Stimulated activated CD8-positive, alpha-beta memory T cell treated with anti-CD3 and anti-CD28 coated beads, Interleukin-12 subunit alpha, Interleukin-12 subunit beta, amount 100 ng/mL, for 4 hours (primary cell): ENCODE results near the gene MMP24OS.
A peak's percentile ranks its signal among the peaks of the same experiment; 100 is the strongest.

Experiments used
- DNase-seq: peaks from one replicate; pipeline ENCODE4 v3.0.0-alpha.2; 2020; ENCODE audit warnings: low read depth

MMP24OS gene

DNA sequence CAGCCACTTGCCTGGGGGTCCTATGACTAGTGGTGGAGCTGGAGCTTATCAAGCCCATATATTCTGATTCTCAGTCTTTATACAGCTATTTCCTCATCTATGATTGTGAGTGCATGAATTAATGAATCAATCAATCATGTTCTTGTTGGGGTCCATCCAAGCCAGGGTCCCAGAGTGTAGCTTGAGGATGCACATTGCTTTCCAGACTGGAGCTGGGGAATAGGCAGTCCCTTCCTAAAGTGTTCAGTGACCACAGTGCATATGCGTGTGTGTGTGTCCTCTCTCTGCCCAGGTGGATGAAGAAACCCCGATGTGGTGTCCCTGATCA, 26.3 kb downstream of the MMP24OS start:
- DNase-seq = no peak

DNA sequence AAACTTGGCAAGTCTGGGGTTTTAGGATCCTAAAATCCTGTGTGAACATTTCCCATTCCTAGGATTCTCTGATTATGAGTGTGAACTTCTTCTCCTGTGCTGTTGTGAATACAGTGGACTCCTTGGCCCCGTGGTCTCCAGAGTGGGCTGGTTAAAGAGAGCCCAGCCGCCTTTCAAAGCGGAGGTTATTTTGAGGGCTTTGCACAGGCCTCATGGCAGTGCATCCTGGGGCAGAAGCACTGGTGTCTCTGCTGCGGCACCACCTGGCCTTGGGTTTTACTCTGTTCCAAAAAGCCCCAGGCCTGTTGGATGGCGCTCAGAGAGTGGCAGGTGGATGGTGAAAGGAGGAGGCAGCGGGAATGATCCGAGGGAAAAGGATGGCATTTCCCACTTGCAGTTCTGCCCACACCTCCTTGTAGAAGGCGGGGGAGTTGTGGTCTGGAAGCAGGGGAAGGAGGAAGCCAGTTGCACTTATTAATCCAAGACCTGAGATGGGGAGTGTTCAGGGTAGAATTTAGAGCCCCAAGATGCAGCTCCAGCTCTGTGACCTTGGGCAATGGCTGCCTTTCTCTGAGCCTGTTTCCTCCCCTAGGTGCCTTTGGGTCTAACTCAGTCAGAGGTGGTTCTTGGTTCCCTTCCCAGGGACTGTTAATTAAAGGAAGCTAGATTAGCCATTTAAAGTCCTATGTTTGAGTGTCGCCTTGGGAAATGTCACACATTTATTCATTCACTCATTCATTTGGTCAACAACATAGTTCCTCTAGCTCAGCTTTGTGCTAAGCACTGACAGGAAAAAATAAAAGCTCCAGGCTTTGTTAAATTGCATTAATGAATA, 29.1 kb downstream of the MMP24OS start:
- DNase-seq = no peak

DNA sequence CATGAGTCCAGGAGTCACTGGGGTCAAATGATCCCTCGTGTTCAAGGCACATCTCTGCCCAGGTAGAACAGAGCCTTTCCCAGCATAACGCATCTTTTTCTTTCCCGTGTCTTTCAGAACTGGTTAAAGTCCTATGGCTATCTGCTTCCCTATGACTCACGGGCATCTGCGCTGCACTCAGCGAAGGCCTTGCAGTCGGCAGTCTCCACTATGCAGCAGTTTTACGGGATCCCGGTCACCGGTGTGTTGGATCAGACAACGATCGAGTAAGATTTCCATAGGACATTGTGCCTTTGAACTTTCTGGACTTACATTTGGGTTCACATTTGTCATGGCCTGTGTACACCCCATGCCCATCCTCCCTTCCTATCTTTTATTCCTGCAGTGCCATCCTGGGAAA, 31.2 kb downstream of the MMP24OS start:
- no peak for DNase-seq

DNA sequence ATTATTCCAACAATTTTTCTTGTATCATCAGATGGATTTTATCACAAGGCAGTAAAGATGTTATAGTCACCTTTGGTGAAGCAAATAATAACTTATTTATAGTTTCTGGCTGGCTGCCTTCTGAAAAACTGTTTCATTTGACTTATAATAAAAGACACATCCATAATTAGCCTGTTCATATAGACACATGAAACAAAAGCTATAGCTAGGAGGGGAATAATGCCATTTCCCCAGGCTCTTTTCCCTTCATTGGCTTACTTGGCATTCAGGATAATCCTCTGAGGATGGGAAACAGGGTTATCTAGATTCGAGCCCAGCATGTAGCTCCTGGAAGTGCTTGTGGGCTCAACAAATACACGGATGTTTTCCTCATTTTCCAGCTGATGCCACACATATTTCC, 33.9 kb downstream of the MMP24OS start:
- no peak for DNase-seq

DNA sequence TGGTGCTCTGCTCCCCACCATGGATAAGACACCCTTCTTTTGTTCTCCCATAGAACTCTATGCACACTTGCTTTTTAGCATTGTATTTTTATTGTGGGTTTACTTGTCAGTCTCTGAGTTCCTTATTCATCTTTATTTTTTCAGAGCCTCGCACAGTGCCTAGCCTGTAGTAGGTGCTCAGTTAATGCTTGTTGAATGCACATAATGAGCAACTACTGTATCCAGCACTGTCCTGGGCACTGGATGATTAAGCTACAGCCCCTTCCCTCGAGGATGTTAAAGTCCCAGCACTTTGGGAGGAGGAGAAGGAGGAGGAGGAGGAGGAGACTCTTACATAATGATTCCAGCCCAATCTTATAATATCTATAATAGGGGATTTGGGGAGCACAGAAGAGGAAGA, 34.6 kb downstream of the MMP24OS start:
- no peak for DNase-seq

DNA sequence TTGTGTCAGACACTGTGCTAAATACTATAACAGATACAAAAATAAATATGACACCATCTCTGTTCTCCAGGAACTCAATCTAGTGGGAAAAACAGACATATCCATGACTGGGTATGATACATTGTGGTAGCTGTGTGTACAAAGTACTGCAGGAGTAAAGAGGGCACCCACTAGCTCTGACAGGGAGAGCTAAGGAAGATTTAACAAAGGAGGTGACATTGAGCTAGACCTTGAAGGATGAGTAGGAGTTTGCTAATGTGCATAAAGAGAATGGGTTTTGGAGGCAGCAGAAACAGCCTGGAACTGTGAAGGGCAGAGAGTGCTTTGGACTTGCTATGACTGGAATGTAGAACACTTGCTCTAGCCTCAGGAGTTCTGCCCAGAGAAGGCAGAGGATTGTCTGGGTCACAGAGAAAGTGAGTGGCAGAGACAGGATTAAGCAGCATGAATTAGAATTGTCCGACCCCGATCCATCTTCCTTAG, 37.1 kb downstream of the MMP24OS start:
- no peak for DNase-seq

DNA sequence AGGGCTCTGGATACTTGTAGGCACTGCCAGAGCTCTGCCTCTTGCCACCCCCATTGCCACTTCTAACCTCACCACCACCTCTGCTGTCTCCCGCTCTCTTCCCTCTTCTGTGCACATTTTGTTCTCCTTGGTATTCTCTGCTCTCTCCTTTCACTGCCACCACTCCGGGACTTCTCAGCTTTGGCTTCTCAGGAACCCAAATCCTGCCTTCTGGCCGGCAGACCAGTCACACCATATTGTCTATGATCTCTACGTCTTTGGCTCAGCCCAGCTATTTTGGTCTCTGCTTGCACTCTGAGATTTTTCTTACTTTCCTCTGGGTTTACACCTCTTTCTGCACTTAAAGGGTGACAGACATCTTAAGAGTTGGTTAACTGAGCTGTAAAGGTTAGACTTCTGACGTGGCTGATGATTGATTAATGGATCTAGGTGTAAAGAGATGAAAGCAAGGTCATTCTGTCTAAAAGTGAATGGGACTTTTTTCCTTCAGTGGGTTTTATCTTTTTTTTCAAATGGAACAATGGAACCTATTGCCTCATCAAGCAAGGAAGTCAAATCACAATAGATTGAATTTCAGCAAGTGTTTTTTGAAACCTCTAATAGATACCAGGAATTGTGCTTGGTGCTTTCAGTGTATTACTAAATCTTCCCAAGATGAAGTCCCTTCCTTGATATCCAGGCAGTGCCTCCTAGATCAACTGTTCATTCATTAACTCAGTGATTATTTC, 37.7 kb downstream of the MMP24OS start:
- no peak for DNase-seq

DNA sequence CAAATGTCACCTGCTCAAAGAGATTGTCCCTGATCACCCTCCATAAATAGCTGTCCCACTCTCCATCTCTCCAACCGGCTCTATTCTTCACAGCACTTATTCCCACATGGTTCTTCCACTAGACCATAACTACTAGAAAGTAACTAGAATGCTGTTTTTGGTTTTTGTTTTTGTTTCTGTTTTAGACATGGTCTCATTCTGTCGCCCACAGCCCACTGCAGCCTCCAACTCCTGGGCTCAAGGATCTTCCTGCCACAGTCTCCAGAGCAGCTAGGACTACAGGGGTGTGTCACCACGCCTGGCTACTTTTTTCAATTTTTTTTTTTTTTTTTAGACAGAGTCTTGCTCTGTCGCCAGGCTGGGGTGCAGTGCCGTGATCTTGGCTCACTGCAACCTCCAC, 39.2 kb downstream of the MMP24OS start:
- no peak for DNase-seq

DNA sequence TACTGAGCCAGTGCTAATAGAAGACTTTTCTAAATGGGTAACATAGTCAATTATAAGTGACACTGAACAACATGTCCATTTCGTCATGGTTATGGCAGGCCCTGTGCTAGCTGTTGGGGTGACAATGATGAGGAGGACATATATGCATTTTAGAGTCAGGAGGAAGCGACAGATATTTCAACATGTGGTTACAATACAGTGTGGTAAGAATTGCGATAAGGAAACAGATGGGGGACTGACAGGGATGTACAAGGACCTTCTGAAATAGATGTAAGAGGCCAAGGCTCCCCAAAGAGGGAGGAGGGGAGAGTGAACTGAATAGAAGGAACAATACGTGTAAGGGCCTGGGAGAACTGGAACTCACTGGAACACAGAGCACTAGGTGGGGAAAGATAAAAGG, 39.8 kb downstream of the MMP24OS start:
- no peak for DNase-seq

DNA sequence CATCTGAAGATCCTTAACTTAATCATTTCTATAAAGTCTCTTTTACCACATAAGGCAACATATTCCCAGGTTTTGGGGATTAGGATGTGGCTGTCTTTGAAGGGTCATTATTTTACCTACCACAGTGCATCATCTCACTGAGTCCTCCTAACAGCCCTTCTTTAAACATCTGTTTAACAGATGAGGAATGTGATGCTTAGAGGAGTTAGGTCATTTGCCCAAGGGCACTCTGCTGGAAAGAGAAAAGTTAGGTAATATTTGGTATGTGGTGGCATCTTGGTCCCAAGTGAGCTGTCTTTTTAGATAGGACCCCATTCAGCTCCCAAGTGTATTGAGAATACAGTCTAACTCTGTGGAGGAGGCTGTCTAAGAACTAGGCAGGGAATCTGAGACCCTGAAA, 40.4 kb downstream of the MMP24OS start:
- DNase-seq = no peak

DNA sequence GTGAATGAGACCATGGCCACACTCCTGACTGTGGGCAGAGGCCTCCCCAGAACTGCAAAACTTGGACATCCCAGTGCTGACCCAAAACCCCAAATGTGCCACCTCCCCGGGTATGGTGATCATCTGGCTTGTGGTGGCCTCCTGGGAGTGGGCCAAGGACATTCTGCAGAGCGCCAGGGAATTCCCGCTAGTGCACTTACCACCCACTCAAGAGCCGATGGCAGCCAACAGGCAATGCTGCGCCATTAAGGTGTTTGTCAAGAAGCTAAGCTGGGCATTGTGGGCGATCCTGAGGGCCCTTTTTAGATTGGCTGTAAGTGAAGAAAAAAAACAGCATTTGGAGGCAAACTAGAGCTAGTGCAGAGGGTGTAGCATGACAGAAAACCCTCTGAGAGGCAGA, 42.0 kb downstream of the MMP24OS start:
- no peak for DNase-seq

DNA sequence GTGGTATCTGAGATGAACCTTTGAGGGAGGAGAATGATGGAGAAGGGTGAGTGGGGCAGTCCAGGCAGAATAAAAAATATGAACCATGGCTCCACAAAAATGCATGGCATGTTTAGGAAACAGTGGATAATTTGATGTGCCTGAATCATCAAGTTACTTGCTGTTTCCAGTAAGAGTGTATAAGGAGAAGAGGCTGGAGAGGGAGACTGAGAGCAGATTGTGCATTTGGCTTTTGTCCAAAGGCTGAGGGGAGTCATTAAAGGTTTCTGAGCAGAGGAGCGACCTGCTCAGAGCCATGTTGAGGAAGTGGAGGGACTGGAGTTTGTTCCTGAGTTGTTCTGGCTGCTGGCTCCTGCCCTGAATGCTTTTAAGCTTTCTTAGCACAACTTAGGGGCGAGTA, 45.3 kb downstream of the MMP24OS start:
- no peak for DNase-seq

DNA sequence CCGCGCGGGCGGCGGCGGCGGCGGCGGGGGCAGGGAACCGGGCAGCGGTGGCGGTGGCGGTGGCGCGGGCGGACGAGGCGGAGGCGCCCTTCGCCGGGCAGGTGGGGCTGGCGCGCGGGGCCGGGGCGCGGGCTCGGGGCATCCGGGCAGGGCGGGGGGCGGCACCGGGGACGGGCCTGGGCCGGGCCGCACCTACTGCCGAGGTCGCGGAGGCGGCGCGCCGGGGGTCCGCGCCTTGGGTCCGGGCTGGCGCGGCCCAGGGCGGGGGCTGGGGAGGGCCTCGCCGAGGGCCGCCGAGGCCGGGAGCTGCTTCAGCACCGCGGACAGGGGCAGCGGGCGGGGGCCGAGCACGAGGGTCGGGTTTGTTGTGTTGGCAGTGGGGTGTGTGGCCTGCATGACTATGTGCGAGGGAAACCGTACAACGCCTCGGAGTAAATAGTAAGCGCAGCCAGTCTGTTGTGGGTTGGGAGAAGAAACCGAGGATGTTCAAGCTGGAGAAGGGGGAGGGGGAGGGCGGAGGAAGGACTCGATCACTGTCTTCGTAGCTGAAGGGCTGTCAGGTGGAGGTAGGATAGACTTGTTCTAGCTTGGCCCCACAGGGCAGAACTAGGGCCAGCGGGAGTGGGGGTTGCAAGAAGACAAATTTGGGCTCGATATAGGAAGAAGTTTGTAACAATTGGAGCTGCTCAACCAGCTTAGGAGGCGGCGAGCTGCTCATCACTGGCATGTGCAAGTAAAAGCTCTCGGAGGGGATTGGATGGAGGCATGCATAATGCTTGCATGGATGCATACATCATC, 50.8 kb downstream of the MMP24OS start:
- DNase-seq = peak; percentile 8
